ENCODE data around the gene CHST11. TPM values are rescaled to one million over a fixed set of nuclear protein-coding genes. Genes with fewer than 3 reads are reported as not detected.

CHST11 gene
- total RNA-seq, 3 donors from 2014 or later: 12.5 to 16.4 (median 15.5) TPM

DNA sequence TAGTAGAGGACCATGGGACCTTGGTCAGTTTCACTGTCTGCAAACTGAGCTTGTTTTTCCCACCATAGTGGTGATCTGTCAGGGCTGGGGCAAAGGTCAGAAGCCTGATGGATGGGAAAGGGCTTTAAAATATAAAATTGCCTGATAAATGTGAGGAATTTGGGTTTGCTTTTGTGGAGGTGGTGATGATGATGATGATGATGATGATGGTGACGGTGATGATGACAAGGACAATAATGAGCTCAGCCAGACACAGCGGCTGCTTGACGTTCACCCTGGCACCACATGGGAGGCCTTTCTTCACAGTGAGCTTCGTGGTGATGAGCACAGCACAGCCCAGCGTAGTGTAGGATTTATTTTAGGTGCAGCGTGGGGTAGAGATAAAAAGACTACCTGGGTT lies 257.6 kb downstream of the CHST11 start:
- H3K4me3 ChIP-seq: no peak overlapping the region
- H3K27ac ChIP-seq: no peak overlapping the region
- peaks cover 3 to 4% of the 10 kb centered on the region in 2 donors for H3K4me1 ChIP-seq
- TF ChIP-seq POLR2A (IDR thresholded peaks at IDR 0.05) (no peak), CTCF (IDR thresholded peaks at IDR 0.05) (no peak), POLR2AphosphoS5 (IDR thresholded peaks at IDR 0.05) (no peak)
- no peaks in the 10 kb centered on the region for H3K9me3 ChIP-seq
- no peak for DNase-seq (ENCODE audit: low spot score in 2 of 2)
- H3K36me3 ChIP-seq: no peaks in the 10 kb centered on the region
- intact Hi-C loops (cut with DNase I; ENCODE audit: low total_unique reads): no loop called here
- no peaks in the 10 kb centered on the region for H3K27me3 ChIP-seq

DNA sequence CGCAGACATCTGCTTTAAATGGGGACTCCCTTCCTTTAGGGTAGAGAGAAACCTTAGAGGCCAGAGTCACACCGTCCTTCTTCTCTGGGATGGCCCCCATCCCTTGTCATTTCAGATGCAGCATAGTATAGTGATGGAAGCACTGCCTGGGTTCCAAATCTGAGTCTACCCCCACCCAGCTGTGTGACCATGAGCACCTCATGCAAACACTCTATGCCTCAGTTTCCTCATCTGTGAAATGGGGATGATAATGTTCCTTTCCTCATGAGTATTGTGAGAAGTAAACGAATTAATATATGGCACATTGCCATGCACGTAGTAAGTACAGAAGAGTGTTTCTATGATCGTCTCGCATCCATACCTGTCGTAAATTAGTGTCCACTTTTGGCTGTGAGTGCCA lies 259.4 kb downstream of the CHST11 start:
- Histone ChIP-seq H3K4me3 (no peak overlapping the region), H3K27me3 (no peaks in the 10 kb centered on the region), H3K27ac (no peak overlapping the region), H3K4me1 (peaks cover 0 to 4% of the 10 kb centered on the region in 2 donors), H3K9me3 (no peaks in the 10 kb centered on the region), H3K36me3 (no peaks in the 10 kb centered on the region)
- intact Hi-C loops (cut with DNase I; ENCODE audit: low total_unique reads): no loop called here
- no peak for DNase-seq (ENCODE audit: low spot score in 2 of 2)
- TF ChIP-seq POLR2AphosphoS5 (IDR thresholded peaks at IDR 0.05): no peak
- TF ChIP-seq CTCF (IDR thresholded peaks at IDR 0.05): no peak
- TF ChIP-seq POLR2A (IDR thresholded peaks at IDR 0.05): no peak

- no peaks in the 10 kb centered on the region for H3K9me3 ChIP-seq
- intact Hi-C loops (cut with DNase I; ENCODE audit: low total_unique reads): no loop called here
- no peak overlapping the region for H3K4me3 ChIP-seq
- TF ChIP-seq POLR2A (IDR thresholded peaks at IDR 0.05): no peak
- TF ChIP-seq POLR2AphosphoS5 (IDR thresholded peaks at IDR 0.05): no peak
- no peak for TF ChIP-seq CTCF (IDR thresholded peaks at IDR 0.05)
- no peaks in the 10 kb centered on the region for H3K36me3 ChIP-seq
- H3K4me1 ChIP-seq: no peaks in the 10 kb centered on the region
- no peaks in the 10 kb centered on the region for H3K27me3 ChIP-seq
- no peak overlapping the region for H3K27ac ChIP-seq
- DNase-seq (ENCODE audit: low spot score in 2 of 2): no peak
Observed at GRCh38 chr12:104718304-104718929, 261.7 kb downstream of the CHST11 start.

GRCh38 chr12:104719700-104720338 lies 263.1 kb downstream of the CHST11 start:
- Histone ChIP-seq H3K36me3 (no peaks in the 10 kb centered on the region), H3K9me3 (no peaks in the 10 kb centered on the region), H3K27ac (peak overlapping the region; percentile 48 to 81), H3K4me1 (no peaks in the 10 kb centered on the region), H3K27me3 (no peaks in the 10 kb centered on the region), H3K4me3 (peak overlapping the region; percentile 26 to 54 (median 32))
- intact Hi-C loops (cut with DNase I; ENCODE audit: low total_unique reads): no loop called here
- TF ChIP-seq CTCF (IDR thresholded peaks at IDR 0.05) (no peak), POLR2A (IDR thresholded peaks at IDR 0.05) (no peak), POLR2AphosphoS5 (IDR thresholded peaks at IDR 0.05) (no peak)
- no peak for DNase-seq (ENCODE audit: low spot score in 2 of 2)

- no peaks in the 10 kb centered on the region for H3K27me3 ChIP-seq
- no peaks in the 10 kb centered on the region for H3K36me3 ChIP-seq
- H3K27ac ChIP-seq: peak overlapping the region; percentile 48 to 81
- H3K9me3 ChIP-seq: no peaks in the 10 kb centered on the region
- peak overlapping the region; percentile 26 to 54 (median 32) for H3K4me3 ChIP-seq
- no peak for TF ChIP-seq CTCF (IDR thresholded peaks at IDR 0.05)
- peak in 1 of 3 donors; percentile 18 for TF ChIP-seq POLR2AphosphoS5 (IDR thresholded peaks at IDR 0.05)
- TF ChIP-seq POLR2A (IDR thresholded peaks at IDR 0.05): no peak
- no peak for DNase-seq (ENCODE audit: low spot score in 2 of 2)
- intact Hi-C loops (cut with DNase I; ENCODE audit: low total_unique reads): no loop called here
- H3K4me1 ChIP-seq: no peaks in the 10 kb centered on the region
Observed at GRCh38 chr12:104720339-104721038, 263.7 kb downstream of the CHST11 start.

Data from breast epithelium (tissue), 4 donors.